HG03521 (cell line): Measurements from ENCODE around the gene SEMA3C.

Experiments used
- ATAC-seq: cut with Tn5 transposase; IDR thresholded peaks from one replicate; pipeline ENCODE4 v1.9.1; 2021; ENCODE audit warnings: mild to moderate bottlenecking, moderate library complexity; ENCODE audit not compliant: unreplicated experiment

The SEMA3C gene

GRCh38 chr7:80858141-80858903, 60.5 kb downstream of the SEMA3C start:
- ATAC-seq: no peak

- ATAC-seq: no peak
These were observed 62.1 kb downstream of the SEMA3C start for GRCh38 chr7:80856769-80857168.

GRCh38 chr7:80851896-80852476, 66.9 kb downstream of the SEMA3C start:
- ATAC-seq: no peak

GRCh38 chr7:80848841-80849240, 70.0 kb downstream of the SEMA3C start:
- no peak for ATAC-seq

GRCh38 chr7:80847895-80848294, 71.0 kb downstream of the SEMA3C start:
- ATAC-seq: no peak

GRCh38 chr7:80847027-80847426, 71.8 kb downstream of the SEMA3C start:
- no peak for ATAC-seq

GRCh38 chr7:80844916-80845315, 73.9 kb downstream of the SEMA3C start:
- no peak for ATAC-seq

- no peak for ATAC-seq
These were observed 75.7 kb downstream of the SEMA3C start for GRCh38 chr7:80843018-80843677.

GRCh38 chr7:80842022-80842790, 76.6 kb downstream of the SEMA3C start:
- ATAC-seq: no peak

- ATAC-seq: no peak
These were observed 77.4 kb downstream of the SEMA3C start for GRCh38 chr7:80841423-80841955.

GRCh38 chr7:80840681-80841080, 78.2 kb downstream of the SEMA3C start:
- ATAC-seq: no peak

- no peak for ATAC-seq
These were observed 79.0 kb downstream of the SEMA3C start for GRCh38 chr7:80839855-80840254.

- no peak for ATAC-seq
These were observed 80.2 kb downstream of the SEMA3C start for GRCh38 chr7:80838643-80839042.

GRCh38 chr7:80837345-80837744, 81.5 kb downstream of the SEMA3C start:
- ATAC-seq: no peak

GRCh38 chr7:80835251-80835650, 83.6 kb downstream of the SEMA3C start:
- ATAC-seq: no peak

GRCh38 chr7:80833289-80834268, 85.3 kb downstream of the SEMA3C start:
- ATAC-seq: no peak

- no peak for ATAC-seq
These were observed 86.8 kb downstream of the SEMA3C start for GRCh38 chr7:80832006-80832405.

- ATAC-seq: no peak
These were observed 88.1 kb downstream of the SEMA3C start for GRCh38 chr7:80830584-80831285.

- ATAC-seq: no peak
These were observed 88.8 kb downstream of the SEMA3C start for GRCh38 chr7:80830010-80830409.
